GM18870 (cell line): ENCODE results near the gene GOLGA5.
"Not testable (repeated sequence)": the region's sequence is repeated elsewhere in the genome, so short reads cannot be mapped to it uniquely, and the experiment has no call there.

Experiments
- ATAC-seq: cut with Tn5 transposase; IDR thresholded peaks from one replicate; pipeline ENCODE4 v1.9.1; 2021; ENCODE audit warnings: moderate library complexity; ENCODE audit not compliant: unreplicated experiment

Gene GOLGA5

GRCh38 chr14:92819680-92820535 is 25.8 kb downstream of the GOLGA5 start:
- not testable (repeated sequence) for ATAC-seq

GRCh38 chr14:92820536-92820840 is 26.4 kb downstream of the GOLGA5 start:
- ATAC-seq: not testable (repeated sequence)

GRCh38 chr14:92830902-92831301 is 36.8 kb downstream of the GOLGA5 start:
- no peak for ATAC-seq

- ATAC-seq: no peak
Observed at GRCh38 chr14:92832137-92832700, 38.1 kb downstream of the GOLGA5 start.

GRCh38 chr14:92841930-92842329 is 47.8 kb downstream of the GOLGA5 start:
- no peak for ATAC-seq

- ATAC-seq: no peak
Observed at GRCh38 chr14:92844204-92844603, 50.1 kb downstream of the GOLGA5 start.

- ATAC-seq: peak; percentile 77
Observed at GRCh38 chr14:92846162-92846897, 52.2 kb downstream of the GOLGA5 start.

GRCh38 chr14:92847278-92847677 is 53.2 kb downstream of the GOLGA5 start:
- ATAC-seq: no peak

- no peak for ATAC-seq
Observed at GRCh38 chr14:92847749-92848148, 53.6 kb downstream of the GOLGA5 start.

- no peak for ATAC-seq
Observed at GRCh38 chr14:92848887-92849286, 54.8 kb downstream of the GOLGA5 start.

- no peak for ATAC-seq
Observed at GRCh38 chr14:92850492-92850891, 56.4 kb downstream of the GOLGA5 start.

GRCh38 chr14:92853136-92853535 is 59.0 kb downstream of the GOLGA5 start:
- not testable (repeated sequence) for ATAC-seq

- ATAC-seq: no peak
Observed at GRCh38 chr14:92860049-92860840, 66.1 kb downstream of the GOLGA5 start.

GRCh38 chr14:92861856-92862745 is 68.0 kb downstream of the GOLGA5 start:
- ATAC-seq: no peak

GRCh38 chr14:92863286-92864080 is 69.4 kb downstream of the GOLGA5 start:
- no peak for ATAC-seq

- no peak for ATAC-seq
Observed at GRCh38 chr14:92865674-92866073, 71.6 kb downstream of the GOLGA5 start.

GRCh38 chr14:92866181-92866752 is 72.2 kb downstream of the GOLGA5 start:
- no peak for ATAC-seq

- no peak for ATAC-seq
Observed at GRCh38 chr14:92866901-92867865, 73.1 kb downstream of the GOLGA5 start.
